ENCODE data around the gene FOXL3. TPM values are rescaled to one million over a fixed set of nuclear protein-coding genes. Genes with fewer than 3 reads are reported as not detected.

FOXL3 gene
- total RNA-seq, 1 experiment from 2014 or later = not detected

GRCh38 chr7:299628-300027 lies 9.7 kb downstream of the FOXL3 start:
- ChIA-PET POLR2A (no interaction called here), RAD21 (ENCODE audit: low non-redundant PET in 1 of 2, low total read pairs in 2 of 2, uncharacterized antibody in 2 of 2, unreplicated experiment in 2 of 2) (no interaction called here), CTCF (no interaction called here)
- Histone ChIP-seq H3K79me2 (ENCODE audit: insufficient read depth, low read length) (no peaks in the 10 kb centered on the region), H3K36me3 (ENCODE audit: control insufficient read depth in 1 of 2, insufficient read depth in 2 of 2, low read length in 2 of 2) (no peaks in the 10 kb centered on the region), H4K20me1 (ENCODE audit: insufficient read depth) (no peaks in the 10 kb centered on the region), H3K9me3 (ENCODE audit: control insufficient read depth in 1 of 2, insufficient read depth in 1 of 2, low read depth in 1 of 2, low read length in 2 of 2) (peaks cover 0 to 3% of the 10 kb centered on the region in 2 experiments; a peak in 1 of 4 replicates), H2AFZ (ENCODE audit: low read depth, low read length, poor library complexity, severe bottlenecking) (no peak overlapping the region), H3K4me1 (ENCODE audit: control insufficient read depth in 1 of 2, insufficient read depth in 2 of 2, low read length in 2 of 2) (no peaks in the 10 kb centered on the region), H3K9me2 (ENCODE audit: insufficient read depth) (no peaks in the 10 kb centered on the region), H3K4me2 (ENCODE audit: low read length) (no peak overlapping the region), H3K4me3 (replicated peaks in 1 of 2; ENCODE audit: low read depth in 1 of 2, low read length in 2 of 2) (no peak overlapping the region), H3K27ac (ENCODE audit: low read depth, low read length) (no peak overlapping the region), H3K27me3 (ENCODE audit: insufficient read depth, low read length) (no peaks in the 10 kb centered on the region), H3K9ac (ENCODE audit: low read length) (no peak overlapping the region)
- no peak for DNase-seq (ENCODE audit: low read depth, low spot score)
- ATAC-seq = no peak
- intact Hi-C loops (cut with micrococcal nuclease) = no loop called here
- no peak for TF ChIP-seq POLR2AphosphoS5 (IDR thresholded peaks at IDR 0.05; ENCODE audit: low read depth, low read length)
- TF ChIP-seq SIN3A (IDR thresholded peaks at IDR 0.05; ENCODE audit: low read depth) = no peak
- no peak for TF ChIP-seq YY1 (IDR thresholded peaks at IDR 0.05; ENCODE audit: extremely low read depth, insufficient replicate concordance, low read depth, low read length)
- no peak for TF ChIP-seq SRF (IDR thresholded peaks at IDR 0.05; ENCODE audit: low read depth)
- TF ChIP-seq POLR2A (IDR thresholded peaks at IDR 0.05; ENCODE audit: borderline replicate concordance, extremely low read depth, insufficient read depth, insufficient read length) = no peak
- TF ChIP-seq ZNF274 (IDR thresholded peaks at IDR 0.05; ENCODE audit: low read depth, low read length) = no peak
- no peak for TF ChIP-seq RAD21 (IDR thresholded peaks at IDR 0.05; ENCODE audit: low read depth)
- TF ChIP-seq CEBPB (IDR thresholded peaks at IDR 0.05; ENCODE audit: low read depth) = no peak
- no peak for TF ChIP-seq MAX (IDR thresholded peaks at IDR 0.05)
- BruUV-seq (replicated peaks) = no TSS peak

GRCh38 chr7:300048-300447 lies 10.1 kb downstream of the FOXL3 start:
- H3K27ac ChIP-seq (ENCODE audit: low read depth, low read length) = no peak overlapping the region
- no TSS peak for BruUV-seq (replicated peaks)
- TF ChIP-seq ZNF274 (IDR thresholded peaks at IDR 0.05; ENCODE audit: low read depth, low read length) = no peak
- TF ChIP-seq TCF7L2 (IDR thresholded peaks at IDR 0.05; ENCODE audit: borderline replicate concordance, extremely low read depth, insufficient read depth, insufficient read length) = no peak
- no peak for TF ChIP-seq EZH2 (IDR thresholded peaks at IDR 0.05)
- CTCF ChIA-PET = no interaction called here
- DNase-seq (ENCODE audit: low read depth, low spot score) (no peak), ATAC-seq (no peak)
- H3K4me1 ChIP-seq (ENCODE audit: control insufficient read depth in 1 of 2, insufficient read depth in 2 of 2, low read length in 2 of 2) = no peaks in the 10 kb centered on the region
- H3K9me3 ChIP-seq (ENCODE audit: control insufficient read depth in 1 of 2, insufficient read depth in 1 of 2, low read depth in 1 of 2, low read length in 2 of 2) = peaks cover 0 to 3% of the 10 kb centered on the region in 2 experiments; a peak in 1 of 4 replicates
- RAD21 ChIA-PET (ENCODE audit: low non-redundant PET in 1 of 2, low total read pairs in 2 of 2, uncharacterized antibody in 2 of 2, unreplicated experiment in 2 of 2) = no interaction called here
- H3K79me2 ChIP-seq (ENCODE audit: insufficient read depth, low read length) = no peaks in the 10 kb centered on the region
- no peaks in the 10 kb centered on the region for H3K27me3 ChIP-seq (ENCODE audit: insufficient read depth, low read length)
- H3K4me3 ChIP-seq (replicated peaks in 1 of 2; ENCODE audit: low read depth in 1 of 2, low read length in 2 of 2) = no peak overlapping the region
- H3K9ac ChIP-seq (ENCODE audit: low read length) = no peak overlapping the region
- H3K36me3 ChIP-seq (ENCODE audit: control insufficient read depth in 1 of 2, insufficient read depth in 2 of 2, low read length in 2 of 2) = no peaks in the 10 kb centered on the region
- POLR2A ChIA-PET = no interaction called here
- no peaks in the 10 kb centered on the region for H4K20me1 ChIP-seq (ENCODE audit: insufficient read depth)
- H2AFZ ChIP-seq (ENCODE audit: low read depth, low read length, poor library complexity, severe bottlenecking) = no peak overlapping the region
- intact Hi-C loops (cut with micrococcal nuclease) = no loop called here
- H3K4me2 ChIP-seq (ENCODE audit: low read length) = no peak overlapping the region
- H3K9me2 ChIP-seq (ENCODE audit: insufficient read depth) = no peaks in the 10 kb centered on the region
